Mesenchymal stem cell (in vitro differentiated cells and primary cell): Measurements from ENCODE around the gene CXorf65.

Experiments used
- DNase-seq: peaks from one replicate; pipeline ENCODE4 v3.0.0-alpha.2; 2013
- H2AFZ ChIP-seq: one replicate; pipeline ENCODE4 v1.6.1; 2013; ENCODE audit warnings: low read depth, mild to moderate bottlenecking, control low read depth, inconsistent platforms, low read length, moderate library complexity
- H2AK5ac ChIP-seq: 2 replicates; pipeline ENCODE4 v1.6.1; 2013; ENCODE audit warnings: low read length, moderate library complexity, mild to moderate bottlenecking, inconsistent platforms; ENCODE audit not compliant: severe bottlenecking
- H2BK120ac ChIP-seq: one replicate; pipeline ENCODE4 v1.6.1; 2013; ENCODE audit warnings: low read depth, mild to moderate bottlenecking, inconsistent platforms, low read length, moderate library complexity
- H2BK12ac ChIP-seq, 2 experiments: one replicate each; pipeline ENCODE4 v1.6.1; 2013; ENCODE audit warnings: inconsistent platforms in 2 of 2, low read length in 2 of 2, mild to moderate bottlenecking in 2 of 2, moderate library complexity in 2 of 2, control low read depth in 1 of 2
- H2BK15ac ChIP-seq: one replicate; pipeline ENCODE4 v1.6.1; 2013; ENCODE audit warnings: mild to moderate bottlenecking, low read depth, inconsistent platforms; ENCODE audit not compliant: poor library complexity, severe bottlenecking
- H2BK5ac ChIP-seq: 2 replicates; pipeline ENCODE4 v1.6.1; 2013; ENCODE audit warnings: low read depth, mild to moderate bottlenecking, low read length, control low read depth, inconsistent platforms; ENCODE audit not compliant: poor library complexity, severe bottlenecking
- H3K14ac ChIP-seq, 2 experiments: one replicate each; pipeline ENCODE4 v1.6.1; 2013; ENCODE audit warnings: inconsistent platforms in 2 of 2, low read length in 2 of 2, control low read depth in 1 of 2, mild to moderate bottlenecking in 1 of 2, moderate library complexity in 1 of 2
- H3K18ac ChIP-seq, 2 experiments: one replicate each; pipeline ENCODE4 v1.6.1; 2013; ENCODE audit warnings: inconsistent platforms in 2 of 2, low read length in 2 of 2, control low read depth in 1 of 2, low read depth in 1 of 2, mild to moderate bottlenecking in 1 of 2
- H3K23ac ChIP-seq, 2 experiments: one replicate each; pipeline ENCODE4 v1.6.1; 2013; ENCODE audit warnings: inconsistent platforms in 2 of 2, low read length in 2 of 2, mild to moderate bottlenecking in 2 of 2, moderate library complexity in 2 of 2, control low read depth in 1 of 2
- H3K27ac ChIP-seq: 2 replicates; pipeline ENCODE4 v1.5.1; 2013; ENCODE audit warnings: mild to moderate bottlenecking, moderate library complexity, low read length, control low read depth, inconsistent platforms; ENCODE audit not compliant: poor library complexity, severe bottlenecking
- H3K27me3 ChIP-seq, 2 experiments: 2 replicates each; pipeline versions ENCODE4 v1.6.1 to v1.7.0; 2013; ENCODE audit warnings: low read length in 2 of 2, mild to moderate bottlenecking in 2 of 2, moderate library complexity in 2 of 2, control low read depth in 1 of 2, inconsistent platforms in 1 of 2; ENCODE audit not compliant: control insufficient read depth in 1 of 2, insufficient read depth in 1 of 2
- H3K36me3 ChIP-seq, 2 experiments: 2 replicates each; pipeline versions ENCODE4 v1.6.1 to v1.7.0; 2013; ENCODE audit warnings: low read length in 2 of 2, control low read depth in 1 of 2, inconsistent platforms in 1 of 2, low read depth in 1 of 2, mild to moderate bottlenecking in 1 of 2; ENCODE audit not compliant: insufficient read depth in 2 of 2, control insufficient read depth in 1 of 2
- H3K4ac ChIP-seq, 2 experiments: one replicate each; pipeline ENCODE4 v1.6.1; 2013; ENCODE audit warnings: inconsistent platforms in 2 of 2, low read length in 2 of 2, mild to moderate bottlenecking in 2 of 2, moderate library complexity in 2 of 2, control low read depth in 1 of 2, low read depth in 1 of 2
- H3K4me1 ChIP-seq: 2 replicates; pipeline ENCODE4 v1.6.1; 2013; ENCODE audit warnings: low read depth, low read length, control low read depth; ENCODE audit not compliant: control insufficient read depth, insufficient read depth
- H3K4me2 ChIP-seq: 2 replicates; pipeline ENCODE4 v1.6.1; 2013; ENCODE audit warnings: low read length, mild to moderate bottlenecking, inconsistent platforms; ENCODE audit not compliant: poor library complexity, severe bottlenecking
- H3K4me3 ChIP-seq, 2 experiments: 2 replicates each; pipeline versions ENCODE4 v1.5.1 to v1.7.0; 2013; ENCODE audit warnings: low read length in 2 of 2, mild to moderate bottlenecking in 2 of 2, control low read depth in 1 of 2, low read depth in 1 of 2; ENCODE audit not compliant: insufficient read depth in 1 of 2
- H3K79me1 ChIP-seq: replicated peaks from 2 replicates; pipeline ENCODE4 v1.6.1; 2013; ENCODE audit warnings: mild to moderate bottlenecking, control low read depth, low read length, inconsistent platforms; ENCODE audit not compliant: poor library complexity, severe bottlenecking
- H3K9ac ChIP-seq: 2 replicates; pipeline ENCODE4 v1.7.0; 2013; ENCODE audit warnings: mild to moderate bottlenecking, low read length, moderate library complexity
- H3K9me3 ChIP-seq: 2 replicates; pipeline ENCODE4 v1.7.0; 2013; ENCODE audit warnings: mild to moderate bottlenecking, low read length; ENCODE audit not compliant: control insufficient read depth
- H4K8ac ChIP-seq: one replicate; pipeline ENCODE4 v1.6.1; 2013; ENCODE audit warnings: inconsistent platforms, mild to moderate bottlenecking, low read length, moderate library complexity
- H4K91ac ChIP-seq: one replicate; pipeline ENCODE4 v1.6.1; 2013; ENCODE audit warnings: mild to moderate bottlenecking, low read length, inconsistent platforms
- WGBS: methylation state at CpG from one replicate; pipeline ENCODE4 v1.1.7; 2013; ENCODE audit warnings: mixed read lengths; 5-methylcytosine and 5-hydroxymethylcytosine counted together

The CXorf65 gene

DNA sequence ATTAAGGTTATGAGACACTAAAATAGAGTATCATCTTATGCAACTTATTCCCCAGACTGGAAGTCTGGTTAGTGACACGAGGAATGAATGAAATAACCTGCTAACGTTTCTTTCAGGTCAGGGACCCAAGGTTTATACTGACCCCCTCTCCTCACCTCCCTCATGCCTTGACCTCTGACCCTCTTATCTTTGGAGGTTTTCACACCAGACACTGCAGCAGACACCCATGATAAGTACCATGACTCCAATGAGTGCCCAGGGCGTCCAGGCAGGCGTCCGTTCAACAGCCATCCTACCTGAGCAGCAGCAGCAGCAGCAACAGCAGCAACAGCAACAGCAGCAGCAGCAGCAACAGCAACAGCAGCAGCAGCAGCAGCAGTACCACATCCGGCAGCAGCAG lies 33.9 kb upstream of the CXorf65 start:
- no peaks in the 10 kb centered on the region for H3K9me3 ChIP-seq
- H3K27me3 ChIP-seq = peaks cover 0 to 19% of the 10 kb centered on the region in 2 experiments
- no peak overlapping the region for H3K9ac ChIP-seq
- no peak overlapping the region for H3K14ac ChIP-seq
- H3K4me1 ChIP-seq = peaks cover 9% of the 10 kb centered on the region
- H3K27ac ChIP-seq = no peak overlapping the region
- no peak overlapping the region for H2BK5ac ChIP-seq
- H3K4ac ChIP-seq = no peak overlapping the region
- no peak overlapping the region for H2BK120ac ChIP-seq
- H4K8ac ChIP-seq = no peak overlapping the region
- H4K91ac ChIP-seq = no peak overlapping the region
- H2BK12ac ChIP-seq = no peak overlapping the region
- no peak overlapping the region for H3K18ac ChIP-seq
- no peak overlapping the region for H3K23ac ChIP-seq
- H2BK15ac ChIP-seq = no peak overlapping the region
- H3K36me3 ChIP-seq = peaks cover 47 to 51% of the 10 kb centered on the region in 2 experiments
- no peak overlapping the region for H3K4me3 ChIP-seq
- H3K79me1 ChIP-seq = no peaks in the 10 kb centered on the region
- WGBS = 72% methylated on average over 6 of the region's 6 CpGs
- DNase-seq = no peak
- H3K4me2 ChIP-seq = no peak overlapping the region
- H2AFZ ChIP-seq = no peak overlapping the region
- no peak overlapping the region for H2AK5ac ChIP-seq

DNA sequence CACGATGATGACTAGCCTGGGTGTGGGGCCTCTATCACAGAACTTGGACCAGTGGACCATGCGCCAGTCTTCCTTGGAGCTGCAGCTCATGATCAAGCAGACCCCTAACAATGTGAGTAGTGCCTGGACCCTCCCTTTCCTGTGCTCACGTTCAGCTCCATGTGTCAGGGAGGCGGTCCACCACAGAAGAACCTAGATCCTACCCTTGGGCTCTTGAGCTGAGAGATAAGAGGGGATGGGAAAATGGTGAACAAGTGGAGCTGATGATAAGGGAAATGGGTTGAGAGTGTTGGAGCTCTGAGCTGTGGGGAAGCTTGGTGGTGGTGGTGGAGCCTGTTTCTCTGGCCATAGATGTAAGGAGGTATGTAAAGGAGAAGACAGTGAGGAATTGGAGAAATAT lies 25.0 kb upstream of the CXorf65 start:
- Histone ChIP-seq H2BK15ac (no peak overlapping the region), H2BK5ac (no peak overlapping the region), H2AFZ (no peak overlapping the region), H3K79me1 (peaks cover 7% of the 10 kb centered on the region), H3K4me3 (no peak overlapping the region), H3K4me1 (peaks cover 2% of the 10 kb centered on the region), H4K91ac (no peak overlapping the region), H3K4me2 (no peak overlapping the region), H2BK12ac (no peak overlapping the region), H2BK120ac (no peak overlapping the region), H3K9ac (no peak overlapping the region), H3K27ac (no peak overlapping the region), H3K27me3 (peaks cover 0 to 17% of the 10 kb centered on the region in 2 experiments), H3K36me3 (peaks cover 78 to 84% of the 10 kb centered on the region in 2 experiments), H3K18ac (no peak overlapping the region), H2AK5ac (no peak overlapping the region), H3K14ac (no peak overlapping the region), H3K9me3 (peaks cover 7% of the 10 kb centered on the region), H4K8ac (no peak overlapping the region), H3K4ac (no peak overlapping the region), H3K23ac (no peak overlapping the region)
- DNase-seq = no peak
- WGBS = 98% methylated on average over 4 of the region's 4 CpGs

DNA sequence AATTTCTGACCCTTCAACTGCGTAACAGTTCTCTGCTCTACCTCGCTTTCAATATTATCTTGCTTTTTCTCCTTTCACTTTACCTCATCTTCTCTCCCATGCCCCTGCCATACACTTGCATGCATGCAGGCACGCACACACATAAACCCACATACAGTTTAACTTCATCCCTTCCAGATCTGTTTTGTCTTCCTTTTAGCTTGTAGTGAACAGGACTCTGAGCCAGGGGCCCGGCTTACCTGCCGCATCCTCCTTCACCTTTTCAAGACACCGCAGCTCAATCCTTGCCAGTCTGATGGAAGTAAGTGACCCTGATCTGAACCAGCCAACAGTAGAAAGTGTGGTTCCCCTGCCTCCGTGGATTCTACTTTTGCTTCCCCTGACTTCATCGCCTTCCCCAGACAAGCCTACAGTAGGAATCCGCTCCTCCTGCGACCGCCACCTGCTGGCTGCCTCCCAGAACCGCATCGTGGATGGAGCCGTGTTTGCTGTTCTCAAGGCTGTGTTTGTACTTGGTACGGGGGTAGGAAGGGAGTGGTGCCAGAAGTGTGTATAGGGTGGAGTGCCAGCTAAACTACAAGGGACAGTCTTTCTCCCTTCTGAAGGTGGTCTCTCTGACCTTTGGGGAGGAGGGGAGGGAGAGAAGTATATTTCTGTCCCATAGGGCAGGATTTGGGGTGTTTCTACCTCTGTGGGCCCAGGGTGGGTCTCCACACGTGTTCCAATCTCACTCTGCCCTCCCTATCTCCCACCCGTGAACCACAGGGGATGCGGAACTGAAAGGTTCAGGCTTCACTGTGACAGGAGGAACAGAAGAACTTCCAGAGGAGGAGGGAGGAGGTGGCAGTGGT lies 22.6 kb upstream of the CXorf65 start:
- Histone ChIP-seq H2AFZ (no peak overlapping the region), H3K23ac (no peak overlapping the region), H2BK12ac (no peak overlapping the region), H3K4me1 (peaks cover 2% of the 10 kb centered on the region), H2BK120ac (no peak overlapping the region), H2AK5ac (no peak overlapping the region), H2BK15ac (no peak overlapping the region), H3K4me2 (no peak overlapping the region), H3K4ac (no peak overlapping the region), H4K8ac (no peak overlapping the region), H3K14ac (no peak overlapping the region), H3K27me3 (peaks cover 0 to 18% of the 10 kb centered on the region in 2 experiments), H3K9ac (peak overlapping the region; percentile 55), H3K79me1 (peaks cover 7% of the 10 kb centered on the region), H4K91ac (no peak overlapping the region), H3K18ac (no peak overlapping the region), H3K27ac (peak overlapping the region; percentile 45), H2BK5ac (no peak overlapping the region), H3K9me3 (peaks cover 3% of the 10 kb centered on the region), H3K36me3 (peaks cover 80 to 89% of the 10 kb centered on the region in 2 experiments), H3K4me3 (no peak overlapping the region)
- peak; percentile 67 for DNase-seq
- WGBS = 49% methylated on average over 16 of the region's 18 CpGs

DNA sequence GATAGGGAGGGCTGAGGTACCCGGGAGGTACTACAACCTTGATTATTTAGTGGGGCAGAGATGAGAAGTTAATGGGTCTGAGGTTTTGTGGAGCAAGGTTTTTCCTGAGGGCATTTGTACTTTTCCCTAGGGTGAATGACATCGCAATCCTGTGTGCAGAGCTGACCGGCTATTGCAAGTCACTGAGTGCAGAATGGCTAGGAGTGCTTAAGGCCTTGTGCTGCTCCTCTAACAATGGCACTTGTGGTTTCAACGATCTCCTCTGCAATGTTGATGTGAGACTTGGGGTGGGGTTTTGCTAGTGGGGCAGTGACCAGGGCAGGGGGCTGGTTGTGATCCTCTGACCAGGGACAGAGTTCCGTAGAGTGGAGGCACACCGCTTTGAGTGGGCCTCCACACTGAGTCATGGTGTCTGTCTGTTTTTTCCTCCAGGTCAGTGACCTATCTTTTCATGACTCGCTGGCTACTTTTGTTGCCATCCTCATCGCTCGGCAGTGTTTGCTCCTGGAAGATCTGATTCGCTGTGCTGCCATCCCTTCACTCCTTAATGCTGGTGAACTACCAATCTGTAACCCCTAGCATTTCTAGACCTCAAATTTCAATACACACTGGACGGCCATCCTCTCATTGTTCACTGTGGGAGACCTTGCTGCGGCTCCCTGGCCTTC lies 21.8 kb upstream of the CXorf65 start:
- H3K18ac ChIP-seq = no peak overlapping the region
- 66% methylated on average over 12 of the region's 12 CpGs for WGBS
- H2AK5ac ChIP-seq = no peak overlapping the region
- no peak overlapping the region for H2BK120ac ChIP-seq
- H3K14ac ChIP-seq = no peak overlapping the region
- H2AFZ ChIP-seq = no peak overlapping the region
- peaks cover 3% of the 10 kb centered on the region for H3K9me3 ChIP-seq
- H4K8ac ChIP-seq = no peak overlapping the region
- no peak overlapping the region for H2BK15ac ChIP-seq
- H2BK5ac ChIP-seq = no peak overlapping the region
- H3K27ac ChIP-seq = peak overlapping the region; percentile 45
- no peak overlapping the region for H3K4ac ChIP-seq
- H3K9ac ChIP-seq = peak overlapping the region; percentile 55
- H3K79me1 ChIP-seq = peaks cover 8% of the 10 kb centered on the region
- H4K91ac ChIP-seq = no peak overlapping the region
- peaks cover 76 to 94% of the 10 kb centered on the region in 2 experiments for H3K36me3 ChIP-seq
- H3K27me3 ChIP-seq = peaks cover 0 to 18% of the 10 kb centered on the region in 2 experiments
- no peak overlapping the region for H3K4me3 ChIP-seq
- no peak overlapping the region for H2BK12ac ChIP-seq
- H3K4me2 ChIP-seq = no peak overlapping the region
- H3K4me1 ChIP-seq = peaks cover 2% of the 10 kb centered on the region
- H3K23ac ChIP-seq = no peak overlapping the region
- DNase-seq = peak; percentile 54
